ENCODE measurements around the gene TICAM2.

Gene TICAM2

GRCh38 chr5:115621365-115621900 is 19.2 kb upstream of the TICAM2 start:
- Histone ChIP-seq H3K27me3 (replicated peaks; ENCODE audit: insufficient read depth, low read length) (no peaks in the 10 kb centered on the region), H3K9me2 (replicated peaks; ENCODE audit: insufficient read depth, low read length) (no peaks in the 10 kb centered on the region), H3K79me2 (ENCODE audit: low read length) (peaks cover 66% of the 10 kb centered on the region), H3K9ac (ENCODE audit: low read length) (no peak overlapping the region), H3K27ac (ENCODE audit: low read length) (no peak overlapping the region), H3K4me3 (ENCODE audit: low read length) (no peak overlapping the region), H3F3A (ENCODE audit: insufficient read depth, low read length) (no peaks in the 10 kb centered on the region; the same call in 1 of the 2 replicates), H3K4me2 (ENCODE audit: low read depth, low read length) (no peak overlapping the region), H3K36me3 (replicated peaks; ENCODE audit: insufficient read depth, low read length) (peaks cover 11% of the 10 kb centered on the region), H2AFZ (ENCODE audit: low read length) (no peak overlapping the region), H3K9me3 (replicated peaks; ENCODE audit: insufficient read depth, low read length) (no peaks in the 10 kb centered on the region), H4K20me1 (ENCODE audit: insufficient read depth, low read length) (peaks cover 19% of the 10 kb centered on the region), H3K4me1 (ENCODE audit: low read length) (peaks cover 13% of the 10 kb centered on the region; the same call in 1 of the 2 replicates)
- DNase-seq, result no peak
- TF ChIP-seq CTCF (IDR thresholded peaks at IDR 0.05; ENCODE audit: low read length) (no peak), EZH2phosphoT487 (IDR thresholded peaks at IDR 0.05; ENCODE audit: low read length) (no peak), EZH2 (optimal IDR thresholded peaks at IDR 0.05; ENCODE audit: low read depth, low read length) (no peak)

- H3F3A ChIP-seq (ENCODE audit: insufficient read depth, low read length), result no peaks in the 10 kb centered on the region
- TF ChIP-seq EZH2phosphoT487 (IDR thresholded peaks at IDR 0.05; ENCODE audit: low read length), result no peak
- TF ChIP-seq CTCF (IDR thresholded peaks at IDR 0.05; ENCODE audit: low read length), result no peak
- TF ChIP-seq EZH2 (optimal IDR thresholded peaks at IDR 0.05; ENCODE audit: low read depth, low read length), result no peak
- H3K27me3 ChIP-seq (replicated peaks; ENCODE audit: insufficient read depth, low read length), result no peaks in the 10 kb centered on the region
- peaks cover 26% of the 10 kb centered on the region for H3K79me2 ChIP-seq (ENCODE audit: low read length)
- H3K9ac ChIP-seq (ENCODE audit: low read length), result no peak overlapping the region
- H3K9me2 ChIP-seq (replicated peaks; ENCODE audit: insufficient read depth, low read length), result no peaks in the 10 kb centered on the region
- H3K4me1 ChIP-seq (ENCODE audit: low read length), result no peaks in the 10 kb centered on the region
- no peak overlapping the region for H3K27ac ChIP-seq (ENCODE audit: low read length)
- DNase-seq, result no peak
- H3K36me3 ChIP-seq (replicated peaks; ENCODE audit: insufficient read depth, low read length), result peaks cover 11% of the 10 kb centered on the region
- no peaks in the 10 kb centered on the region for H3K9me3 ChIP-seq (replicated peaks; ENCODE audit: insufficient read depth, low read length)
- no peak overlapping the region for H3K4me2 ChIP-seq (ENCODE audit: low read depth, low read length)
- peaks cover 7% of the 10 kb centered on the region; the same call in 1 of the 2 replicates for H4K20me1 ChIP-seq (ENCODE audit: insufficient read depth, low read length)
- H3K4me3 ChIP-seq (ENCODE audit: low read length), result no peak overlapping the region
- H2AFZ ChIP-seq (ENCODE audit: low read length), result no peak overlapping the region
These were observed 14.6 kb upstream of the TICAM2 start for GRCh38 chr5:115616892-115617291.

GRCh38 chr5:115616472-115616871 is 14.2 kb upstream of the TICAM2 start:
- Histone ChIP-seq H3K9ac (ENCODE audit: low read length) (no peak overlapping the region), H3K9me3 (replicated peaks; ENCODE audit: insufficient read depth, low read length) (no peaks in the 10 kb centered on the region), H3K4me2 (ENCODE audit: low read depth, low read length) (no peak overlapping the region), H3K4me3 (ENCODE audit: low read length) (no peak overlapping the region), H3K27me3 (replicated peaks; ENCODE audit: insufficient read depth, low read length) (no peaks in the 10 kb centered on the region), H3K36me3 (replicated peaks; ENCODE audit: insufficient read depth, low read length) (peaks cover 11% of the 10 kb centered on the region), H3K9me2 (replicated peaks; ENCODE audit: insufficient read depth, low read length) (no peaks in the 10 kb centered on the region), H3K79me2 (ENCODE audit: low read length) (peaks cover 22% of the 10 kb centered on the region), H3K4me1 (ENCODE audit: low read length) (no peaks in the 10 kb centered on the region), H3F3A (ENCODE audit: insufficient read depth, low read length) (no peaks in the 10 kb centered on the region), H4K20me1 (ENCODE audit: insufficient read depth, low read length) (peaks cover 5% of the 10 kb centered on the region; the same call in 1 of the 2 replicates), H2AFZ (ENCODE audit: low read length) (no peak overlapping the region), H3K27ac (ENCODE audit: low read length) (no peak overlapping the region)
- no peak for DNase-seq
- TF ChIP-seq EZH2 (optimal IDR thresholded peaks at IDR 0.05; ENCODE audit: low read depth, low read length) (no peak), EZH2phosphoT487 (IDR thresholded peaks at IDR 0.05; ENCODE audit: low read length) (no peak), CTCF (IDR thresholded peaks at IDR 0.05; ENCODE audit: low read length) (no peak)

All from MM.1S (cell line).